Glutamatergic neuron (in vitro differentiated cells): ENCODE results near the gene MAP4K5. TPM values are rescaled to one million over a fixed set of nuclear protein-coding genes. Genes with fewer than 3 reads are reported as not detected.

Experiments
- DNase-seq: peaks from one replicate; pipeline ENCODE4 v3.0.0; 2022
- H3K27ac Mint-ChIP-seq: one replicate; pipeline ENCODE4 v1.8.0; 2020; ENCODE audit warnings: mild to moderate bottlenecking, mixed read lengths, inconsistent platforms; ENCODE audit not compliant: unreplicated experiment
- H3K27me3 Mint-ChIP-seq: one replicate; pipeline ENCODE4 v1.8.0; 2020; ENCODE audit warnings: mild to moderate bottlenecking, moderate library complexity, mixed read lengths, inconsistent platforms; ENCODE audit not compliant: unreplicated experiment
- H3K36me3 Mint-ChIP-seq: one replicate; pipeline ENCODE4 v1.8.0; 2020; ENCODE audit warnings: mild to moderate bottlenecking, mixed read lengths, inconsistent platforms; ENCODE audit not compliant: unreplicated experiment
- H3K4me1 Mint-ChIP-seq: one replicate; pipeline ENCODE4 v1.8.0; 2020; ENCODE audit warnings: mild to moderate bottlenecking, low read depth, mixed read lengths, inconsistent platforms; ENCODE audit not compliant: unreplicated experiment
- H3K4me3 Mint-ChIP-seq: one replicate; pipeline ENCODE4 v1.8.0; 2020; ENCODE audit warnings: mild to moderate bottlenecking, mixed read lengths, inconsistent platforms; ENCODE audit not compliant: unreplicated experiment
- H3K9me3 Mint-ChIP-seq: one replicate; pipeline ENCODE4 v1.8.0; 2020; ENCODE audit warnings: mild to moderate bottlenecking, moderate library complexity, mixed read lengths, inconsistent platforms; ENCODE audit not compliant: unreplicated experiment
- total RNA-seq: library from RNA; stranded (reverse); fragmentation: NEBNext Ultra II Directional; extraction: Animal tissue kit (Norgen Biotek cat#: 25700); gene quantifications from one replicate; pipeline ENCODE4 v1.2.1, GENCODE V29; 2021; ENCODE audit not compliant: unreplicated experiment
- TF ChIP-seq, protein P1 (sequence below): fragments of 200-600 bp; sonication (generic); IDR thresholded peaks from one replicate; pipeline ENCODE4 v1.5.0; 2021; ENCODE audit not compliant: partially characterized antibody, unreplicated experiment

The MAP4K5 gene
- total RNA-seq, 1 donor from 2014 or later: 99.5 TPM

- H3K27me3 Mint-ChIP-seq: no peaks in the 10 kb centered on the region
- H3K4me3 Mint-ChIP-seq: no peak overlapping the region
- peaks cover 11% of the 10 kb centered on the region for H3K9me3 Mint-ChIP-seq
- TF ChIP-seq, protein P1, sequence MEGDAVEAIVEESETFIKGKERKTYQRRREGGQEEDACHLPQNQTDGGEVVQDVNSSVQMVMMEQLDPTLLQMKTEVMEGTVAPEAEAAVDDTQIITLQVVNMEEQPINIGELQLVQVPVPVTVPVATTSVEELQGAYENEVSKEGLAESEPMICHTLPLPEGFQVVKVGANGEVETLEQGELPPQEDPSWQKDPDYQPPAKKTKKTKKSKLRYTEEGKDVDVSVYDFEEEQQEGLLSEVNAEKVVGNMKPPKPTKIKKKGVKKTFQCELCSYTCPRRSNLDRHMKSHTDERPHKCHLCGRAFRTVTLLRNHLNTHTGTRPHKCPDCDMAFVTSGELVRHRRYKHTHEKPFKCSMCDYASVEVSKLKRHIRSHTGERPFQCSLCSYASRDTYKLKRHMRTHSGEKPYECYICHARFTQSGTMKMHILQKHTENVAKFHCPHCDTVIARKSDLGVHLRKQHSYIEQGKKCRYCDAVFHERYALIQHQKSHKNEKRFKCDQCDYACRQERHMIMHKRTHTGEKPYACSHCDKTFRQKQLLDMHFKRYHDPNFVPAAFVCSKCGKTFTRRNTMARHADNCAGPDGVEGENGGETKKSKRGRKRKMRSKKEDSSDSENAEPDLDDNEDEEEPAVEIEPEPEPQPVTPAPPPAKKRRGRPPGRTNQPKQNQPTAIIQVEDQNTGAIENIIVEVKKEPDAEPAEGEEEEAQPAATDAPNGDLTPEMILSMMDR: no peak
- H3K27ac Mint-ChIP-seq: no peak overlapping the region
- no peak for DNase-seq
- H3K36me3 Mint-ChIP-seq: no peaks in the 10 kb centered on the region
- peaks cover 33% of the 10 kb centered on the region for H3K4me1 Mint-ChIP-seq
Measured at GRCh38 chr14:50380455-50380854, 151.9 kb downstream of the MAP4K5 start.

- H3K4me1 Mint-ChIP-seq: peaks cover 30% of the 10 kb centered on the region
Measured at GRCh38 chr14:50379563-50379962, 152.8 kb downstream of the MAP4K5 start.

DNA sequence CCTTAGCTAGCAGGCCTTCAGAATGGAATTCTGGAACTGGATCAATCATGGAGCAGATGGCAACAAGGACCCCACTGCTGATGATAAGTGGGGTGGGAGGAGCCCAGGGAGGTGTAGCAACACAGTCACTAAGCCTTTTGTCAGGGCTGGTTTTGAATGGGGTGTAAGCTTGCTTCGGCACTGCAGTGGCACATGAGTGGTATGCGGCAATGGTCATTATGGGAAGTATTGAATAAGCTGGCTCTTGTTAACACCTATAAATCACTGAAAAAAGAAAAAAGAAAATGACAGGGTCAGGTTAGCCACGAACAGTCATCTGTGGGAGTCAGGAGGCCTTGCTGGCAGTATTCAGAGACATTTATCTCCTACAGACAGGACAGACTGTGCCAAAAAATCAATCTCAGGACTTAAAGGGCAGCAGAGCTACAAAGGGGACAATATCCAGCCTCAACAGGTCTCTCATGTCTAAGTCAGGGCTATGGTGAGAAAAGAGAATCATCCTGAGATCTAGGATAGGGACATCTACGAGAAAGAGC, 154.8 kb downstream of the MAP4K5 start:
- TF ChIP-seq, protein P1: no peak
- Mint-ChIP-seq H3K27ac (peak overlapping the region; percentile 36), H3K9me3 (peaks cover 5% of the 10 kb centered on the region), H3K27me3 (no peaks in the 10 kb centered on the region), H3K4me3 (no peak overlapping the region), H3K4me1 (peaks cover 19% of the 10 kb centered on the region), H3K36me3 (no peaks in the 10 kb centered on the region)
- no peak for DNase-seq

More at GRCh38 chr14:50379563-50379962, 152.8 kb downstream of the MAP4K5 start:
- Mint-ChIP-seq H3K36me3 (no peaks in the 10 kb centered on the region), H3K27me3 (no peaks in the 10 kb centered on the region), H3K9me3 (peaks cover 11% of the 10 kb centered on the region), H3K4me3 (no peak overlapping the region), H3K27ac (no peak overlapping the region)
- TF ChIP-seq, protein P1: no peak
- DNase-seq: no peak

DNA sequence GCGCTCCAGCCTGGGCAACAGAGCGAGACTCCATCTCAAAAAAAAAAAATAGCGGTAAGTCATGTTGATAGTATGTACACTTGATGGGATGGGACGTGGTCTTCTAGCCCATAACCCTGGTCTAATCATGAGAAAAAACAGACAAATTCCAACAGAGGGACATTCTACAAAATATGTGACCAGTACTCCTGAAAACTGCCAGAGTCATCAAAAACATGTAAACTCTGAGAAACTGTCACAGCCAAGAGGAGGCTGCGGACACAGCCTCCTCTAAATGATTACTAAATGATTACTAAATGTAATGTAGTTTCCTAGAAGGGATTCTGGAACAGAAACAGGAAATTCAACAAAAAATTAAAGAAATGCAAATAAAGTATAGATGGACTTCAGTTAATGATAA, 156.6 kb downstream of the MAP4K5 start:
- Mint-ChIP-seq H3K4me3 (no peak overlapping the region), H3K27me3 (peaks cover 2% of the 10 kb centered on the region), H3K27ac (no peak overlapping the region), H3K9me3 (peaks cover 8% of the 10 kb centered on the region), H3K36me3 (no peaks in the 10 kb centered on the region), H3K4me1 (peaks cover 22% of the 10 kb centered on the region)
- TF ChIP-seq, protein P1: no peak
- DNase-seq: no peak

GRCh38 chr14:50373959-50374358, 158.4 kb downstream of the MAP4K5 start:
- no peak overlapping the region for H3K4me3 Mint-ChIP-seq
- peaks cover 4% of the 10 kb centered on the region for H3K27me3 Mint-ChIP-seq
- peaks cover 9% of the 10 kb centered on the region for H3K9me3 Mint-ChIP-seq
- no peaks in the 10 kb centered on the region for H3K36me3 Mint-ChIP-seq
- TF ChIP-seq, protein P1: no peak
- DNase-seq: no peak
- peaks cover 19% of the 10 kb centered on the region for H3K4me1 Mint-ChIP-seq
- H3K27ac Mint-ChIP-seq: no peak overlapping the region
